GM21360 (cell line): ENCODE measurements around the gene RNU6-1.

ENCODE experiments used
- ATAC-seq: cut with Tn5 transposase; IDR thresholded peaks from one replicate; pipeline ENCODE4 v1.9.1; 2021; ENCODE audit warnings: mild to moderate bottlenecking, moderate library complexity; ENCODE audit not compliant: unreplicated experiment

Gene RNU6-1

DNA sequence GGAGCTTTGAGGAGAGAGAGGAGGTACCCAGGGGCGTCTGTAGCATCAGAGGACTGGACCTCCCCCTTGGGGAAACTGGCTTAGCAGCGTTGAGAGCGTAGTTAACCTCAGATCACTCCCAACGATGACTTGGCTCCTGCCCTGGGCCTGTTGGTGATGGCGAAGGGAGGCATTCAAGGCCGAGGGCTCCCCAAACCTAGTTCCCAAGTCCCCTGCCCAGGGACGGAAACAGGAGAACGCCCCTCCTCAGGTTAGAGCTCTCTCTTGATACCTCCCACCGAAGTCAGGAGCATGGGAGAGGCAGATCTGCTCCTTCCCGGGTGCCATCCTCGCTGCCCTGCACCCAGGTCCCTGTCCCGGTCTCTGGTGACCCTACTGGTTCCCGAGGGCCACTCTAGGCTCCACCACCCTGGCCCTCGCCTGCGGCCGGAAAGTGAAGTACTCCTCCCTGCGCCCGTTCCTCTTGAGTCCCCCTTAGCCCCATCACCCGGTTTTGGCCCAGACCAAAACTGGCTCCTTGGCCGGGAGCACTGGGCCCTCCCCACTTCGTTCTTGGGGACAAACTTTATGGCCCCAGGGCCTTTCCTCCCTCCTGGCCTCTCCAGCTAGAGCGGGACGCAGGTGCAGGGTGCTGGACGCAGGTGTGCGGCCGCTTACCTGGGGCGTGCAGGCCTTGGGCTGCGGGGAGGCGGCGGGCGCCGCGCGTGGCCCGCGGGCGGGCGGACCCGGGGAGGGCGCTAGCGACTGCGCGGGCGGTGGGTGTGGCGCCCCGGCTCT lies 17.1 kb downstream of the RNU6-1 start:
- ATAC-seq, result no peak

DNA sequence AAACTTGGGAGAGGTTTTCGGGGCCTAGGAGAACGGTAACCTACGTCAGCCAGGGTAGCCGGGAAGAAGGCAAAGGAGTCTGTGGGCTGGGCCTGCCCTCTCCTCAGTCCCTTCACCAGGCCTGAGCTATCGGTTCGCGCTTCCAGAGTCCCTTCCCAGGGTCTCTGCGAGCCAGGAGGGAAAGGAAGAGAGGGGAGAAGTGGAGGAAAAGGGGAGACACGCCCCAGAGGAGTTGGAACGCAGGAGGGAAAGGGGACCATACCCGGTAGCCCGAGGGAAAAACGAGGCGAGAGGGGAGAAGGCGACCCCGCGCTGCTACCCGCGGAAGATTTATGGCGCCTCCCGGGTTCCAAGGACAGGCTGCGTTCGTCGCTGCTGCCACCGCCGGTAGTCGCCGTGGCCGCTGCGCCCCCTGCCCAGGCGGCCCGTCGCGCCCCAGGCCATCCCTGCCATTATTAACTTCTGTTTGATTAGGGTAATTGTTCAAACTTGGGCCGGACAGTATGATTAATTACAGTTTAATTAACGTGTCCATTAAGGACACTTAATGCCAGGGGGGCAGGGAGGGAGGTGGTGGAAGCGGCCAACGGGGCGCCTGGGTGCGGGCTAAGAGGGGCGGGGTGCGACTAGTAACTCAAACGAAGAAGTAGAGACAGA lies 17.9 kb downstream of the RNU6-1 start:
- no peak for ATAC-seq

DNA sequence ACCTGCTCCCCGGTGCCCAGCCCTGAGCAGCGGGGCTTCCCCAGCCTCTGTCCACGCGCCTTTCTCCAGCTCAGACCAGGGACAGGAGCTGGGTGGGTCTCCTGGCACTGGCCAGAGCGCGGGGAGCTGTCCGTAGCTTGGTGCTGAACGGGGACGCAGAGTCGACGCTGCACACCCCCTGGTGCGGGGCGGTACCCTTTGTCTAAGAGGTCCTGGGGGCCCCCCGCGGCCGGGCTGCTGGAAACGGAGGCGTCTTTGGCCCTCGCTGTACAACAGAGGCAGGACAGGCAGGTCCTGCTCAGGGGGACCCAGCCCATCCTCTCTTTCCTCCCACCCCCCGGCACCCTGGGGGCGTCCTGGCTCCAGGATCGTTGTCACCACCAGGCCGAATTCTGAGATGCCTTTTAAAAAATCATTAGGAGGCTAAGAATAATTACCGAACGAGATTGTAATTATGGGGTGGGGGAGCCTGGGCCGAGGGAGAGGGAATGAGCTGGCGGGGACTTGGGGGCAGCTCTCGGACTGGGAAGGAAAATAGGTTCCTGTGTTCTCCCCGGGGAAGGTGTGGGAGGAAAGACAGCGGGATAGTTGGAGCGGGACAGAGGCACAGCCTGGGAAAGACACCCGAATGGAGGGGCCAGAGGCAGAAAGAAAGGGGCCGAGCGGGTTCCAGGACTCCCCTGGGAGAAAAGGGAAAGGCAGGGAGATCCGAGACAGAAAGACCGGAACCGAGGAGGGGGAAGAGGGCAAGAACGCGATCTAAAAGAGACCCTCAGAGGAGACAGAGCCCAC lies 18.7 kb downstream of the RNU6-1 start:
- ATAC-seq, result no peak

DNA sequence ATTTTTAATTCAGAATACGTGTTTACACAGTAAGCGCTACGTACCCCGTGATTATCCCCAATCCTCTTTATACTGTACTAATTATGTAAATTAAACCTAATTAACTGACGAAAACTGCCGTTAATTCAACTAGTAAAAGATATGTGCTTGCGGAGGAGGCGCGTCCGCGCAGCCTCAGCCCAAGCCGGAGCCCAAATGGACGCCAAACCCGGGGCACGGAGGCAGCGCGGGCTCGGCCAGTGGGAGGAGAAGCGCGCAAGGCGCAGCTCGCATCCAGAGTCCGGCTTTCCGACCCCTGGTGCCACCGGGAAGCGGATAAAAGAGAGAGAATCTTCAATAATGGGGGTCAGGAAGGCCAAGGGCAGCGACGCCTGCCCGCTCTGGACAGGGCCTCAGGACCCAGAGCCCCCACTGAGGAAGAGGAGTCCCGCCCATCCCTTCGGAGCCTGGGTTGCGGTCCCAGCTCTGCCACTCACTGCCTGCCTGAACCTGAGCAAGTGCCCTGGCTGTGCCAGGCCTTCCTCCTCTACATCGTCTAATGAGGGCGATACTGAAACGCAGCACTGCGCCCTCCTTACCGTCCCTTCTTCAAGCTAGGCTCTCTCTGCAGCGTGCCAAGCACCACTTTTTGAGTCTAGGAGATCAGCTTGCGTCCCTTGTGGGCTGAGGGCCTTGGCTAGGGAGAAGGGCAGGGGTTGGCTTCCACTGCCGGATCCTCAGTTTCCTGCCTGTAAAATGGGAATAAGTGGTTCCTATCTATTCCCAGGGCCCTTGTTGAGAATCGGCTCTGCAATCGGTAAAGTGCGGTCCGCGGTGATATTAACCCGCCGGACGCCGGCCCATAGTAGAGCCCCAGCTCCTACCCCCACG lies 19.5 kb downstream of the RNU6-1 start:
- no peak for ATAC-seq

DNA sequence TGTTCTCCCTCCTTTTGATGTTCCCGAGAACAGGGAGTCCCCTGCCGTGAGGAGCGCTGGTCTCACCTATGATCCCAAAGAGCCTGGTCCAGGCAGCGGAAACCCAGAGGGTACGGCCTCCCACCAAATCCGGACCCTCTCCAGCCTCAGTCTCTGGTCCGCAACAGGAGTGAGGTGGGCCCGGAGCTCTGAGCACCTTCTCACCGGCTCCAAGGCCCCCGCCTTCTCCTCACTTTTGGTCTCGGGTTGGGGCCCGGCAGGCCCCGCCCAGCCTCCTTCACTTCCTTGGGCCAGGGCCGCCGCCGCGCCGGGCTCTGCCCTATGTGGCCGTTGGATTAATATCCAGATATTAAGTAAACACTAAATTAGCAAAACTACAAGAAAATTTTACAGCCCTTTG lies 20.2 kb downstream of the RNU6-1 start:
- no peak for ATAC-seq

DNA sequence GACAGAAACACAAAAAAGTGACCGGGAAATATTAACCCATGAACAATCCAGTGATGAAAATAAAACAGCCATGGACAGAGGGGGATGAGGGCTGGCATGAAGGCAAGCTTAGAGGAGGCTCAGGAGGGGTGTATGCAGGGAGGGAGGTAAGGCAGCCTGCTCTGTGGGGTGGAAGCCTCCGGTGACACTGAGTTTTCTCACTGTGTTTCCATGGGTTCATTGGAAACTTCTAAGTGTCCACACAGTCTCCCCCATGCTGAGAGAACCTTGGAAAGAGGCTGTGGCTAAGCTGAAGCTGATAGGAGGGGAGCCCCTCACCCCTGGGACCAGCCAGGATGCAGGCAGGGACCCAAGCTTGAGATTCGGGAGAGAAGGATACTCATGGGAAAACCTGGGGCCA lies 21.4 kb downstream of the RNU6-1 start:
- ATAC-seq, result no peak

DNA sequence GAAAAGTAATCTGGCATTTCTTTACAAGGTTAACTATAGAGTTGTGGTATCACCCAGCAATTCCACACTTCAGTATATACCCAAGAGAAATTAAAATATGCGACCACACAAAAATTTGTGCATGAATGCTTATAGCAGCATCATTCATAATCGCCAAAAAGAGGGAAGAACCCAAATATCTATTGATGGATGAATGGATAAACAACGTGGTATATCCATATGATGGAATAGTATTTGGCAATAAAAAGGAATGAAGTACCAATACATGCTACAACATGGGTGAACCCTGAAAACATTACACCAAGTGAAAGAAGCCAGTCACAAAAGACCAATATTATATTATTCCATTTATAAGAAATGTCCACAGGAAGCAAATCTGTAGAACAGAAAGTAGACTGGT lies 23.2 kb downstream of the RNU6-1 start:
- no peak for ATAC-seq

DNA sequence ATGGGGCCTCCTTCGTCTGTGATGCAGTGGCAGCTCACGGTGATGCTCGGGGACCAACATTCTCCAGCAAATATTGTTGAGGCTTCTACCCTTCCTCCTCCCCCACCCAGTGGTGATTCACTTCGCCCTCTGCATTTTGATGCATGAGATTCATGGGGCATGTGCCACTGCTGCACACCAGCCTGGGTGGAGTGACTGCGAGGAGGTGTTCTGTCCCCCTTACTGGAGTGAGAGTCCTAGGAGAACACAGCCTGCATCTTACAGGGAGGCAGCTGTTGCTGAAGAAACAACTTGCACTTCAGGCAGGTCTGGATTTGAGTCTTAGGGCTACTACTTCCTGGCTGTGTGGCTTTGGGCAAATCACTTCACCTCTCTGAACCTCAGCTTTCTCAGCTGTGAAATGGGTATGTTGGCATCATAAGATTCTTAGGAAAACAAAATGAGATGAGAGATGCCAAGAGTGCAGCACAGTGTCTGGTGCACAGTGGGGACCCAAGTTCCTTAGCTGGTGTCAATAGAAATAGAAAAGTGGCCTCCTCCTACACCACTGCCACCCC lies 24.7 kb downstream of the RNU6-1 start:
- ATAC-seq, result no peak

DNA sequence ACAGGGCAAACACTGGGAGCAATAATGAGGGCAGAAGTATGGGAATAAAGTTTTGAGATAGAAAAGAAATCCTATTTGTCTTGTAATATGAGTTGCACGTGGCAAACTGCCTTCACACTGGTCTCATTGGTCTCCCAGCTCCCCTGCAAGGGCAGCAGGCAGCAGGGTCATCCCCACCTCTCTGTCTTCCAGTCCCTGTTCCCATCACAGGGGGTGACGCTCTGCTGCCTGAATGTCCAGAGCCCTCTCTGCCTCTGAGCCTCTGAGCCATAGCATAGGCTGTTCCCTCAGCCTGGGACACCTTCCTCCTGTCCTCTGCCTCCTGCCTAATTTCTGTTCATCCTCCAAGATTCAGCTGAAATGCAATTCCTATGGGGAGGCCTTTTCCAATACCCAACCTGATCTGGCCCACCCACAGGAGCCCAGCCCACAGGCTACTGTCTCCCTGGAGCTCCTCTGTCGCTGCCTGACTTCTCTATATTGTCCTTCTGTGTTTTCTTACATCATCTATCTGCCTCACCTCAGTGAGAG lies 26.7 kb downstream of the RNU6-1 start:
- no peak for ATAC-seq

DNA sequence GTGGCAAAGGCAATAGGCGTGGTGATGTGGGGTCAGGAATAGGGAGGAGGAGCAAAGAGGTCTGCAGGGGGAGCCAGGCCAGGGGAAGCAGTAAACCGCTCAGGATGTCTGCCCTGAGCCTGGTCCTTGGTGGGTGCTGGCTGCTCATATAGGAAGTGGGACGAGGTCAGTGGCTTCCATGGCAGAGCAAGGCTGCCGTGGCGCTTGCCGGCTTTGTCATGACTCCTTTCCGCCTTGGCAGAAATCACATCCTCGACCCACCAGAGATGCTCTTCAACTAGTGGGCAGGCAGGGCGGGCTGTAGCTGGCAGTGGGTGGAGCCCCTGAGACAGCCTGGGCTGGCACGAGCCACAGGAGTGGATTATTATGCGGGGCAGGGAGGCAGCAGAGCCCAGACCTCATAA lies 27.6 kb downstream of the RNU6-1 start:
- ATAC-seq, result no peak

DNA sequence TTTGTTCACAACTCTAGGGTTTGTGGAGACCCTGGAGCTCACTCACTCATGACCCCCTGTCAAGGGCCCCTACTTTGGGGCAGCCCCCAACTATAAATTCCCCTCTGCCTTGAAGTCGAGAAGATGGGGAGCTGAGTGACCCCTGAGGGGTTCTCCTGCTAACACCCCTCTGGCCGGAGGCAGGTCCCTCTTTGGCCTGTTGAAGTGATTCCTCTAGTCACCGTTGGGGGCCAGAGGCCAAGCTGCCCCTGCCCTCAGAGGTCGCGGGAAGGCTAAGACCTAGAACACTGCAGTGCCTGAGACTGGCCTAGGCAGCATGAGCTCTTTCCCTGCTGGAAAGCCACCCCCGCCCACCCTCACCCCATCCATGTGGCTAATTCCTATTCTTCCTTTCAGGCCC lies 30.0 kb downstream of the RNU6-1 start:
- no peak for ATAC-seq

DNA sequence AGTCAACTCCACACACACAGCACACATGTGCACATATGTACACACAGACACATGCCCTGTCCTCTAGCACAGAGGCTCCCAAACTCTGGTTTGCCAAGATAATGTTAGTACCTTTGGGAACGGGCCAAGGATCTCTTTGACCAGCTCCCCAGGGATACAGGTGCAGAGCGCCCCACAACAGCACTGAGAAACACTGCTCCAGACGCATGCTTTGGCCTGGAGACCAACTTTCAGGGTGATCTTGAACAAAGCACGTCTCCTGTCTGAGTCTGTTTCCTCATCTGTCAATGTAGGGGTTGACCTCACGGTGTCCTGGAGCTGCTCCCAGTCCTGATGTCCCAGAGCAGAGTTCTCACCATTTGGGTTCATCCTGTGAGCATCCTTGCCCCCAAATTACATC lies 30.4 kb downstream of the RNU6-1 start:
- no peak for ATAC-seq

DNA sequence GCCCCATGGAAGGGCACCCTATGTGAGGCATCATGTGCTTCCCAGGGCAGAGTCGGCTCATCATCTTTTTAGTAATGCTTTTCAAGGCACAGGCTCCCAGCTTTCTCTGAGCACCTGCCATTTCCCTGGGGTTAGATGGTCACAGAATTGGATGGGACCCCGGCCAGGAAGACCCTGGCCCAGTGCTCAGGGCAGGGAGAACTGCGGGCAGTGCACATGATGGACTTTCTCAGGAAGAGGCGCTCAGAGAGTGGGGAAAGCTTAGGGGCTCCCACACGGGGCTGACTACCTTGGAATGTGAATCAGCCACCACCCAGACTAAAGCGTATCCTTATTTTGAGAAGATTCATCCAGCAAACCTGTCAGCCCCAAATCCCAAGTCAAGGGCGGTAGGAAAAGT lies 31.0 kb downstream of the RNU6-1 start:
- no peak for ATAC-seq

DNA sequence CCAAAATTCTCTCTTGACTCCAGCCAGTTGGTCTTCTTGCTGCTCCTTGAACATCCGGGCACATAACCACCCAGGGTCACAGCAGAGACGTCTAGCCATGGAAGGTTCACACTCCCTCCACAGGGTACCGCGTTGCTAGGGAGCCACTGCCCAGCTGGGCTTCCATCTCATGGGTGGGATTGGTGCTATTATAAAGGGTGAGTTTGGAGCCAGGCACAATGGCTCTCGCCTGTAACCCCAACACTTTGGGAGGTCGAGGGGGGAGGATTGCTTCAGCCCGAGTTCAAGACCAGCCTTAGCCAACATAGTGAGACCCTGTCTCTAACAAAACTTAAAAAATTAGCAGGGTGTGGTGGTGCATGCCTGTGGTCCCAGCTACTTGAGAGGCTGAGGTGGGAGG lies 32.0 kb downstream of the RNU6-1 start:
- ATAC-seq, result no peak

DNA sequence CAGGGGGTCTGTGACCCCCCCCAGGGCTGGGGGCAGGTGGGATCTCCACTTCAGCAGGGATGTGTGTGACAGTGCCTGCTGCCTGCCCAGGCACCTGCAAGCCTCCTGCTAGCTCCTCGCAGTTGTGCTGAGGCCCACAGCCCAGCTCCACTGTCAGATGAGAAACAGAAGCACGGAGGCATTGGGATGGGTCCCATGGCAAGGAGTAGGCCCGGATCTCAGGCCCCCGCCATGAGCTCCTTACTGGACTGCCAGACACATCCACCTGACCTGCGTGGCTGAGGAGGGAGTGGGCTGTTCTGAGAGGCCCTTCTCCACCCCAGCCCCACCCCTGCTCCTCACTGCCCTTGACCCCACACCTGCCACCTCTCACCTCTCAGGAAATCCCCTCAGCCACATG lies 32.7 kb downstream of the RNU6-1 start:
- no peak for ATAC-seq

DNA sequence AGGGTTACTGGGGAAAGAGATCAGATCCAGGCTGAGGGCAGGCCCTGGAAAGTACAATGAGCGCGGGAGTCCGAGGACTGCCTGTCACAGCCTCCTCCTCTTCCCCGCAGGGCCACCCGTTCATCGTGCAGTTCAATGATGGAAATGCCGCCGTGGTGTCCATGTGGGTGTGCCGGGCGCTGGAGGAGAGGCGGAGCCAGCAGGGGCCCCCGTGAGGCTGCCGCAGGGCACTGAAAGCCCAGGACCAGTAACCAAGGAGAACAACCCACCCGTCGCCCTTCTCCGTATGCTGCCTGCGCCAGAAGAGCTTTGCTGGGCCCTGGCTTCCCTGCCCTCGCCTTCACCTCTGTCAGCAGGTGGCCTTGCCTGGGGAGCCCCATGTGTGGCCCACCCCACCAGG lies 33.3 kb downstream of the RNU6-1 start:
- ATAC-seq, result no peak

DNA sequence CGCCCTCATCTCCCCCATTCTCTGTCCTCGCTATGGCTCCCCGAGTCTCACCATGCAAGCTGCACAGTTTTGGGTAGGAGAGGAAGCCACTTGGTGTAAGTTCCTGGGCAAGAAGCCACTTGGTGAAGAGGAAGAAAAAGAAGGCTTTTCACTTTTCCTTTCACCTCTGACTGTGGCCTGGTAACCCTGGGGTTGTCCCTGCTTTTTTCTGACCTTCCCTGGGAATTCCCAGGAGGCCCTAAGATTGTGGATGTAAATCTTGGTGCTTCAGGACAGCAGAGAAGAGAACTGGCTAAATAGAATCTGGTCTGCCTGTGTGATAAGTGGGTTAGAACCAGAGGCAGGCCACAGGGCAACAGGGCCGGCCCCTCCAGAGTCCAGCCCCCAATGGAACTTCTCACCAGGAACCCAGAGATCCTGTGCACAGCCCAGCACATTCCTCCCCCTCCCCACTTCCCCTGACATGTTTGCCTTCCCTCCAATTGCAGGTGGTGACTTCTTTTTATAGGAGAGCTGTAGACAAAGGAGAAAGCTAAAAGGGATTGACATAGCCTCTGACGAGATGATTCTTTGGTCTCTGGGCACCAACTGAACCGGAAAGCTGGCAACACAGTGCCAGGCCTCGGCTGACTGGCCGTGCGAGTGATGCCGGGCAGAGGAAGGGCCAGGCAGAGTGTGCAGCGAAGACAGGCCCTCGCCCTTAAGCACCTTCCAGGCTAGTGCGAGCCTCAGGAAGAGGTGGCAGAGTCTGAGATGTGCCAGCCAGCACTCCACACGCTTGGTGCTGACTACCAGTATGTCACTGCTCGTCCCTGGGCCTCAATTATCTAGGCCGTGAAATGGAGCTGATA lies 34.0 kb downstream of the RNU6-1 start:
- no peak for ATAC-seq

DNA sequence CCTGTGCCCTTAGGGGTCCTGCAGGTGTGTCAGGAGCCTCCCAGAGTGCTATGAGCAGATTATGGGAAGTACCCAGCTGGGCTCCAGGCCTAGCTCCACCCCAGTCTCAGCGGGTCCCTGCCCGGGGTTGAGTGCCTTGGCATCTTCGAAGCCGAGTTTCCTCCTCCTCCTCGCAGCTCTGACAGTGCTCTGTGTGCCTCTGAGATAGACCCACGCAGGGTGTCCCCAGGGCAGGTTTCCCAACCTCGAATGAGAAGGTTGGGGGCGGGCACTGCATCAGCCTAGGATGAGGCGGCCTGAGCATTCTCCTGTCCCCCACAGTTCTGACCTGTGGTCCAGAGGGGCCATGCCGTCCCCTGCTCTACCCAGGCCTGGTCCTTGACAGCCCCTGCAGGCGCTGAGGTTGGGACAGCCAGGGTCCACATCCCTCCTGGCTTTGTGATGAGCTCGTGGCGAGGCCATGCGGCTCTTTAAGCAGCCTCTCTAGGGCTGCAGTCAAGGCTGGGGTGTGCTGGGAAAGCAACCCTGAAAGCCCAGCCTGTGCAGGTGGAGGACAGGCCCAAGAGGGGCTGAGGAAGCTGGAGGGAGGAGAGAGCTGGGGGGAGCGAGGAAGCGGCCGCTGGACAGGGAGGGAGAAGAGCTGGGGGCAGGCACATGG lies 34.7 kb downstream of the RNU6-1 start:
- ATAC-seq, result no peak
